Measurements from ENCODE around the gene RPL37A. TPM values are rescaled to one million over a fixed set of nuclear protein-coding genes. Genes with fewer than 3 reads are reported as not detected.

The RPL37A gene
- total RNA-seq, 1 donor from 2014 or later: 2,606 TPM

- Mint-ChIP-seq H3K4me3 (ENCODE audit: low read depth) (no peak overlapping the region), H3K4me1 (ENCODE audit: low read depth) (no peaks in the 10 kb centered on the region), H3K36me3 (ENCODE audit: insufficient read depth) (no peaks in the 10 kb centered on the region), H3K27ac (no peak overlapping the region), H3K27me3 (peaks cover 15% of the 10 kb centered on the region), H3K9me3 (ENCODE audit: low read depth) (no peaks in the 10 kb centered on the region)
- TF ChIP-seq, protein P1, sequence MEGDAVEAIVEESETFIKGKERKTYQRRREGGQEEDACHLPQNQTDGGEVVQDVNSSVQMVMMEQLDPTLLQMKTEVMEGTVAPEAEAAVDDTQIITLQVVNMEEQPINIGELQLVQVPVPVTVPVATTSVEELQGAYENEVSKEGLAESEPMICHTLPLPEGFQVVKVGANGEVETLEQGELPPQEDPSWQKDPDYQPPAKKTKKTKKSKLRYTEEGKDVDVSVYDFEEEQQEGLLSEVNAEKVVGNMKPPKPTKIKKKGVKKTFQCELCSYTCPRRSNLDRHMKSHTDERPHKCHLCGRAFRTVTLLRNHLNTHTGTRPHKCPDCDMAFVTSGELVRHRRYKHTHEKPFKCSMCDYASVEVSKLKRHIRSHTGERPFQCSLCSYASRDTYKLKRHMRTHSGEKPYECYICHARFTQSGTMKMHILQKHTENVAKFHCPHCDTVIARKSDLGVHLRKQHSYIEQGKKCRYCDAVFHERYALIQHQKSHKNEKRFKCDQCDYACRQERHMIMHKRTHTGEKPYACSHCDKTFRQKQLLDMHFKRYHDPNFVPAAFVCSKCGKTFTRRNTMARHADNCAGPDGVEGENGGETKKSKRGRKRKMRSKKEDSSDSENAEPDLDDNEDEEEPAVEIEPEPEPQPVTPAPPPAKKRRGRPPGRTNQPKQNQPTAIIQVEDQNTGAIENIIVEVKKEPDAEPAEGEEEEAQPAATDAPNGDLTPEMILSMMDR (IDR thresholded peaks at IDR 0.05; ENCODE audit: unreplicated experiment): no peak
- no peak for DNase-seq (ENCODE audit: low spot score, unreplicated experiment)
Measured at GRCh38 chr2:216546241-216546640, 47.6 kb downstream of the RPL37A start.

GRCh38 chr2:216546641-216547403 lies 48.2 kb downstream of the RPL37A start:
- Mint-ChIP-seq H3K4me3 (ENCODE audit: low read depth) (no peak overlapping the region), H3K9me3 (ENCODE audit: low read depth) (no peaks in the 10 kb centered on the region), H3K4me1 (ENCODE audit: low read depth) (no peaks in the 10 kb centered on the region), H3K27me3 (peaks cover 15% of the 10 kb centered on the region), H3K27ac (no peak overlapping the region), H3K36me3 (ENCODE audit: insufficient read depth) (no peaks in the 10 kb centered on the region)
- TF ChIP-seq, protein P1 (IDR thresholded peaks at IDR 0.05; ENCODE audit: unreplicated experiment): no peak
- no peak for DNase-seq (ENCODE audit: low spot score, unreplicated experiment)

- no peak overlapping the region for H3K27ac Mint-ChIP-seq
- H3K4me3 Mint-ChIP-seq (ENCODE audit: low read depth): no peak overlapping the region
- peaks cover 4% of the 10 kb centered on the region for H3K4me1 Mint-ChIP-seq (ENCODE audit: low read depth)
- no peaks in the 10 kb centered on the region for H3K9me3 Mint-ChIP-seq (ENCODE audit: low read depth)
- peaks cover 15% of the 10 kb centered on the region for H3K27me3 Mint-ChIP-seq
- H3K36me3 Mint-ChIP-seq (ENCODE audit: insufficient read depth): no peaks in the 10 kb centered on the region
- TF ChIP-seq, protein P1 (IDR thresholded peaks at IDR 0.05; ENCODE audit: unreplicated experiment): no peak
- no peak for DNase-seq (ENCODE audit: low spot score, unreplicated experiment)
Measured at GRCh38 chr2:216548901-216549331, 50.3 kb downstream of the RPL37A start.

GRCh38 chr2:216549926-216550690 lies 51.5 kb downstream of the RPL37A start:
- TF ChIP-seq, protein P1 (IDR thresholded peaks at IDR 0.05; ENCODE audit: unreplicated experiment): no peak
- no peaks in the 10 kb centered on the region for H3K9me3 Mint-ChIP-seq (ENCODE audit: low read depth)
- no peaks in the 10 kb centered on the region for H3K36me3 Mint-ChIP-seq (ENCODE audit: insufficient read depth)
- no peak overlapping the region for H3K27ac Mint-ChIP-seq
- DNase-seq (ENCODE audit: low spot score, unreplicated experiment): no peak
- H3K27me3 Mint-ChIP-seq: peaks cover 11% of the 10 kb centered on the region
- H3K4me3 Mint-ChIP-seq (ENCODE audit: low read depth): no peak overlapping the region
- peaks cover 4% of the 10 kb centered on the region for H3K4me1 Mint-ChIP-seq (ENCODE audit: low read depth)

- TF ChIP-seq, protein P1 (IDR thresholded peaks at IDR 0.05; ENCODE audit: unreplicated experiment): no peak
- H3K9me3 Mint-ChIP-seq (ENCODE audit: low read depth): no peaks in the 10 kb centered on the region
- peaks cover 4% of the 10 kb centered on the region for H3K4me1 Mint-ChIP-seq (ENCODE audit: low read depth)
- H3K36me3 Mint-ChIP-seq (ENCODE audit: insufficient read depth): no peaks in the 10 kb centered on the region
- no peak overlapping the region for H3K4me3 Mint-ChIP-seq (ENCODE audit: low read depth)
- DNase-seq (ENCODE audit: low spot score, unreplicated experiment): no peak
- H3K27ac Mint-ChIP-seq: no peak overlapping the region
- H3K27me3 Mint-ChIP-seq: peaks cover 6% of the 10 kb centered on the region
Measured at GRCh38 chr2:216551234-216552068, 52.8 kb downstream of the RPL37A start.

Measured in progenitor cell of endocrine pancreas (in vitro differentiated cells).